BE2C (cell line): ENCODE data around the gene PZP.
"Not testable (repeated sequence)": the region's sequence is repeated elsewhere in the genome, so short reads cannot be mapped to it uniquely, and the experiment has no call there.

Source experiments
- DNase-seq: peaks from one replicate; pipeline ENCODE4 v3.0.0-alpha.2; 2020
- H3K27me3 ChIP-seq: fragments of 250-450 bp; sonication (Bioruptor Pico); 2 replicates; pipeline ENCODE4 v1.5.1; 2020; ENCODE audit warnings: mild to moderate bottlenecking
- H3K36me3 ChIP-seq: fragments of 250-450 bp; sonication (Bioruptor Pico); 2 replicates; pipeline ENCODE4 v1.5.1; 2020; ENCODE audit warnings: mild to moderate bottlenecking
- H3K4me1 ChIP-seq: fragments of 250-450 bp; sonication (Bioruptor Pico); 2 replicates; pipeline ENCODE4 v1.5.1; 2020
- H3K4me3 ChIP-seq: 2 replicates; pipeline ENCODE4 v1.5.1; 2011; ENCODE audit warnings: low read depth, low read length
- H3K9me3 ChIP-seq: fragments of 250-450 bp; sonication (Bioruptor Pico); 2 replicates; pipeline ENCODE4 v1.5.1; 2020
- CTCF ChIP-seq: IDR thresholded peaks from 2 replicates; pipeline ENCODE4 v1.5.1; 2012; ENCODE audit warnings: mild to moderate bottlenecking, low read depth, low read length

The PZP gene

GRCh38 chr12:9169979-9170634, 38.1 kb downstream of the PZP start:
- Histone ChIP-seq H3K4me1 (no peaks in the 10 kb centered on the region), H3K27me3 (no peaks in the 10 kb centered on the region), H3K36me3 (no peaks in the 10 kb centered on the region), H3K4me3 (no peak overlapping the region), H3K9me3 (no peaks in the 10 kb centered on the region)
- no peak for DNase-seq
- TF ChIP-seq CTCF, result no peak

GRCh38 chr12:9167345-9167744, 40.9 kb downstream of the PZP start:
- not testable (repeated sequence) for H3K36me3 ChIP-seq, DNase-seq, H3K4me1 ChIP-seq, H3K4me3 ChIP-seq, H3K27me3 ChIP-seq, H3K9me3 ChIP-seq

- no peaks in the 10 kb centered on the region for H3K9me3 ChIP-seq
- no peaks in the 10 kb centered on the region; the same call in 1 of the 2 replicates for H3K27me3 ChIP-seq
- no peaks in the 10 kb centered on the region for H3K4me1 ChIP-seq
- H3K36me3 ChIP-seq, result no peaks in the 10 kb centered on the region
- DNase-seq, result no peak
- TF ChIP-seq CTCF, result no peak
- H3K4me3 ChIP-seq, result no peak overlapping the region
Measured at GRCh38 chr12:9163392-9163791, 44.8 kb downstream of the PZP start.

- no peaks in the 10 kb centered on the region for H3K4me1 ChIP-seq
- H3K4me3 ChIP-seq, result no peak overlapping the region
- no peak for TF ChIP-seq CTCF
- H3K27me3 ChIP-seq, result no peaks in the 10 kb centered on the region
- H3K9me3 ChIP-seq, result no peaks in the 10 kb centered on the region
- no peaks in the 10 kb centered on the region for H3K36me3 ChIP-seq
- DNase-seq, result no peak
Measured at GRCh38 chr12:9156119-9156518, 52.1 kb downstream of the PZP start.

GRCh38 chr12:9149372-9149771, 58.8 kb downstream of the PZP start:
- no peaks in the 10 kb centered on the region for H3K27me3 ChIP-seq
- DNase-seq, result no peak
- H3K36me3 ChIP-seq, result no peaks in the 10 kb centered on the region
- H3K4me1 ChIP-seq, result no peaks in the 10 kb centered on the region
- no peak for TF ChIP-seq CTCF
- no peaks in the 10 kb centered on the region for H3K9me3 ChIP-seq
- H3K4me3 ChIP-seq, result no peak overlapping the region

GRCh38 chr12:9148926-9149325, 59.3 kb downstream of the PZP start:
- no peaks in the 10 kb centered on the region for H3K27me3 ChIP-seq
- no peaks in the 10 kb centered on the region for H3K4me1 ChIP-seq
- no peaks in the 10 kb centered on the region for H3K36me3 ChIP-seq
- H3K9me3 ChIP-seq, result no peaks in the 10 kb centered on the region
- DNase-seq, result no peak
- TF ChIP-seq CTCF, result no peak
- H3K4me3 ChIP-seq, result no peak overlapping the region

- no peak for TF ChIP-seq CTCF
- Histone ChIP-seq H3K4me3 (no peak overlapping the region), H3K4me1 (no peaks in the 10 kb centered on the region), H3K27me3 (no peaks in the 10 kb centered on the region), H3K36me3 (no peaks in the 10 kb centered on the region), H3K9me3 (no peaks in the 10 kb centered on the region)
- no peak for DNase-seq
Measured at GRCh38 chr12:9147461-9147860, 60.7 kb downstream of the PZP start.
